Thoracic aorta (tissue), 2 donors: ENCODE results near the gene POMGNT2. TPM values are rescaled to one million over a fixed set of nuclear protein-coding genes. Genes with fewer than 3 reads are reported as not detected.

ENCODE experiments used
- ATAC-seq: fragments of 150-250 bp; one replicate; pipeline ENCODE4 v1.8.0; 2017; ENCODE audit warnings: low read depth; ENCODE audit not compliant: insufficient number of reproducible peaks, low FRiP score
- DNase-seq: peaks from one replicate; pipeline ENCODE4 v3.0.0-alpha.2; 2020; ENCODE audit warnings: low spot score
- H3K27ac ChIP-seq, 2 donors: fragments of 200-600 bp; sonication (generic); 1 replicate in 1 of 2; 2 replicates in 1 of 2; pipeline ENCODE4 v1.5.1; 2016; ENCODE audit warnings: mild to moderate bottlenecking in 2 of 2, moderate library complexity in 2 of 2
- H3K27me3 ChIP-seq: fragments of 200-600 bp; sonication (generic); replicated peaks from 2 replicates; pipeline ENCODE4 v1.6.0; 2016; ENCODE audit warnings: mild to moderate bottlenecking; ENCODE audit not compliant: insufficient read depth
- H3K36me3 ChIP-seq: fragments of 200-600 bp; sonication (generic); one replicate; pipeline ENCODE4 v1.5.1; 2016
- H3K4me1 ChIP-seq, 2 donors: fragments of 200-600 bp; sonication (generic); 1 replicate in 1 of 2; 2 replicates in 1 of 2; pipeline versions ENCODE4 v1.5.1 to v1.6.0; 2016; ENCODE audit warnings: low read depth in 2 of 2, mild to moderate bottlenecking in 1 of 2; ENCODE audit not compliant: control insufficient read depth in 1 of 2
- H3K4me3 ChIP-seq: fragments of 200-600 bp; sonication (generic); 2 replicates; pipeline ENCODE4 v1.5.1; 2016; ENCODE audit warnings: mild to moderate bottlenecking
- H3K9me3 ChIP-seq: fragments of 200-600 bp; sonication (generic); 2 replicates; pipeline ENCODE4 v1.5.1; 2016
- total RNA-seq, 2 donors: library from RNA; depleted of rRNA; stranded (reverse); fragments of >200 nt; gene quantifications; one replicate each; pipeline versions ENCODE4 v1.1.0 to v1.2.3, GENCODE V29; 2016
- TF ChIP-seq, protein P1 (sequence below): fragments of 200-600 bp; sonication (generic); IDR thresholded peaks from one replicate; pipeline ENCODE4 v1.5.1; 2019; ENCODE audit warnings: antibody characterized with exemption

Gene POMGNT2
- total RNA-seq, 2 donors from 2014 or later, result 8.6 to 21.7 TPM

- H3K27ac ChIP-seq, result no peak overlapping the region
- DNase-seq (no peak), ATAC-seq (no peak)
- TF ChIP-seq, protein P1, sequence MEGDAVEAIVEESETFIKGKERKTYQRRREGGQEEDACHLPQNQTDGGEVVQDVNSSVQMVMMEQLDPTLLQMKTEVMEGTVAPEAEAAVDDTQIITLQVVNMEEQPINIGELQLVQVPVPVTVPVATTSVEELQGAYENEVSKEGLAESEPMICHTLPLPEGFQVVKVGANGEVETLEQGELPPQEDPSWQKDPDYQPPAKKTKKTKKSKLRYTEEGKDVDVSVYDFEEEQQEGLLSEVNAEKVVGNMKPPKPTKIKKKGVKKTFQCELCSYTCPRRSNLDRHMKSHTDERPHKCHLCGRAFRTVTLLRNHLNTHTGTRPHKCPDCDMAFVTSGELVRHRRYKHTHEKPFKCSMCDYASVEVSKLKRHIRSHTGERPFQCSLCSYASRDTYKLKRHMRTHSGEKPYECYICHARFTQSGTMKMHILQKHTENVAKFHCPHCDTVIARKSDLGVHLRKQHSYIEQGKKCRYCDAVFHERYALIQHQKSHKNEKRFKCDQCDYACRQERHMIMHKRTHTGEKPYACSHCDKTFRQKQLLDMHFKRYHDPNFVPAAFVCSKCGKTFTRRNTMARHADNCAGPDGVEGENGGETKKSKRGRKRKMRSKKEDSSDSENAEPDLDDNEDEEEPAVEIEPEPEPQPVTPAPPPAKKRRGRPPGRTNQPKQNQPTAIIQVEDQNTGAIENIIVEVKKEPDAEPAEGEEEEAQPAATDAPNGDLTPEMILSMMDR, result no peak
- H3K9me3 ChIP-seq, result no peaks in the 10 kb centered on the region
- H3K36me3 ChIP-seq, result peaks cover 19% of the 10 kb centered on the region
- no peak overlapping the region for H3K4me3 ChIP-seq
- no peaks in the 10 kb centered on the region for H3K4me1 ChIP-seq
- H3K27me3 ChIP-seq, result no peaks in the 10 kb centered on the region
Measured at GRCh38 chr3:43076857-43077256, 29.0 kb downstream of the POMGNT2 start.

DNA sequence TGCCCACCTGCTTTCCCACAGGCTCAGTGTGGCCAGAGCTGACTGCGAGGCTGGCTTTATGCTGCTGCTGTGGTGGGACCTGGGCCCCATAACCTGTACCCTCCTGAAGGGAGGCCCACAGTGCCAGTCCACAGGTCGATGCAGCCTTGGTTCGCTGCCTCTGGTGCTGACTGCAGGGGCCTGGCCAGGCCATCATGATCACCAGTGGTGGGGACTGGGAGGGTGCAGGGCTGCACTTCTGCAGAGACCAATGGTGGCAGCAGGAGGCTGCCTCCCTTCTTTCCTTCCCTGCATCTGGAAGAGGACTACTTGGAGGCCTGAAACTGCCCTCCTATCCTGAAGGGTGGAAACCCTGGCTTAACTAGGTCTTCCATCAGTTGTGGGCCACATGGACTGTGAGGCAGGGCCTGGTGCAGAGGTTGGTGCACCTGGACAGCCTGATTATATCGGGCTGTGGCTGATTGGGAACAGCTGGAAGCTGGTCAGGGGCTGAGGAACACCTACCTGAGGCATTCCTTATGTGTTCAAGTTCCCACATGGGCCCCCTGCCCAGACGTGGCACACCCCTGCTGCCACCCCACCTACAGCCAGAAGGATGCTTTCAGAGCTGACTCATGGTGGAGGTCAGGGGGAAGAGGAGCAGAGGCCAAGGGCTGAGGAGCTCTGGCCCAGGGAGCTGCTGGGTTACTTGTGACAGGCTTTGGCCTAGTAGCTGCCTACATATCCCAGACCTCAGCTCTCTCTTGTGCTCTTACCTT is 29.8 kb downstream of the POMGNT2 start:
- Histone ChIP-seq H3K27me3 (no peaks in the 10 kb centered on the region), H3K4me3 (no peak overlapping the region), H3K36me3 (peaks cover 17% of the 10 kb centered on the region), H3K9me3 (no peaks in the 10 kb centered on the region), H3K27ac (no peak overlapping the region), H3K4me1 (no peaks in the 10 kb centered on the region)
- TF ChIP-seq, protein P1, result no peak
- DNase-seq (no peak), ATAC-seq (no peak)

DNA sequence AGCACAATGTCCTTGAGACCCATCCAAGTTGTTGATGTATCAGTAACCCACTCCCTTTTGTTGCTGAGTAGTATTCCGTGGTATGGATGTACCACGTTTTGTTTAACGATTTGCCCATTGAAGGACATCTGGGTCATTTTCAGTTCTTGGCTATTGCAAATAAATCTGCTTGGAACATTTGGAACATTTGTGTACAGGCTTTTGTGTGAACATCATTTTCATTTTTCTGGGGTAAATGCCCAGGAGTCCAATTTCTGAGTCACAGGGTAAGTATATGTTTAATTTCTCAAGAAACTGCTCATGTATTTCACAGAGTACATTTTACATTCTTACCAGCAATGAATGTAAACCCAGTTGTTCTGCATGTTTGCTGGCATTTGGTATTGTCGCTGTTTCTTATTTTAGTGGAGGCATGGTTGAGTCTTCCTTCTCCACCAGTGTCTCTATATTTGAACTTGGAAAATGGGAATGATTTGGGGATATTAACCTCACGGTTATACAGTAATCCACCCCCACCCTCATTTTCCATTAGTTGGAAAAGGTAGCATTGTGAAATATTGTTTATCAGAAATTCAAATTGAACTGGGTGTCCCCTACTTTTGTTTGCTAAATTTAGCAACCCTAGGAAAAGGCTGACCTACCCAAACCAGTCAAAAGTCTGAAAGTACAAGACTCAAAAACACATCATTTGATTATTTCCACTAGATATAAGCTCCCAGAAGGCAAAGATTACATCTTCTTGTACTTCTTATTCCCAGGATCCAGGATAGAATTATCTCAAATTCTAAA is 30.8 kb downstream of the POMGNT2 start:
- Histone ChIP-seq H3K27ac (no peak overlapping the region), H3K27me3 (no peaks in the 10 kb centered on the region), H3K4me1 (no peaks in the 10 kb centered on the region)

GRCh38 chr3:43074482-43074881 is 31.4 kb downstream of the POMGNT2 start:
- DNase-seq (no peak), ATAC-seq (no peak)
- TF ChIP-seq, protein P1, result no peak
- H3K27ac ChIP-seq, result no peak overlapping the region
- H3K4me1 ChIP-seq, result no peaks in the 10 kb centered on the region
- no peaks in the 10 kb centered on the region for H3K27me3 ChIP-seq
- H3K36me3 ChIP-seq, result peaks cover 1% of the 10 kb centered on the region
- H3K4me3 ChIP-seq, result no peak overlapping the region
- H3K9me3 ChIP-seq, result no peaks in the 10 kb centered on the region

More for the DNA sequence above, 30.8 kb downstream of the POMGNT2 start:
- ATAC-seq (no peak), DNase-seq (no peak)
- Histone ChIP-seq H3K9me3 (no peaks in the 10 kb centered on the region), H3K36me3 (peaks cover 8% of the 10 kb centered on the region), H3K4me3 (no peak overlapping the region)
- TF ChIP-seq, protein P1, result no peak

GRCh38 chr3:43073836-43074220 is 32.1 kb downstream of the POMGNT2 start:
- ATAC-seq (no peak), DNase-seq (no peak)
- Histone ChIP-seq H3K9me3 (no peaks in the 10 kb centered on the region), H3K27ac (no peak overlapping the region), H3K27me3 (no peaks in the 10 kb centered on the region), H3K4me3 (no peak overlapping the region), H3K4me1 (no peaks in the 10 kb centered on the region), H3K36me3 (no peaks in the 10 kb centered on the region)
- TF ChIP-seq, protein P1, result no peak
